ENCODE data around the gene EIF3I.

EIF3I gene

DNA sequence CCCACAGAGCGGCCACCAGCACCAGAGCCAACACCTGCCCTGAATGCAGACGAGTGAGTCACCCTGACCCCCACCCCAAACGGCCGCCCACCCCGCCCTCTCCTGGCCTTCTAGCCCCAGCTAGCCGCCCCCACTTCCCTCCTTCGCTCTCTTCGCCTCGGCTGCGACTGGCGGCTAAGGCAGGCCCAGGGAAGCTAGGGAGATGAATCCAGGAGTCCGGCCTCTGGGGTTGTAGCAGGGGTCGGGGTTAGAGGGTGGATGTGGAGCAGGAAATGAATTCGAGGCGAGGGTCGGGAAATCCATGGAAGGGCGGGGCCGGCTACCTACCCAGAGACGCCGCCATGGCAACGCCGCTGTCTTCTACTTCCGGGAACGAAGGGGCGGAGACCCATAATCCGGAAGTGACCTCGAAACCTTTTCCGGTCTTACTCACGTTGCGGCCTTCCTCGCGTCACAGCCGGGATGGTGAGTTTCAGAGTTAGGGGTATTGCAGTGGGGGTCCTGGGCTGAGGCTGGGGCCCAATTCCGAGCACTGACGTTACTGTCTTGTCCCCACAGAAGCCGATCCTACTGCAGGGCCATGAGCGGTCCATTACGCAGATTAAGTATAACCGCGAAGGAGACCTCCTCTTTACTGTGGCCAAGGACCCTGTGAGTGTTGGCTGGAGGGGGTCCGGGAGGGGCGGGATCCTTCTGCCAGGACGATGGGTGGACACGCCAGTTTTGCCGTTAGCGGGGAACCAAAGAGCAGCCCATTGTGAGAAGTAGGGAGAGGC is at the start of gene EIF3I, which contains the start of gene TMEM234:
EIF3I (plus strand) TSS at position 428 of the 776 bp plus-strand sequence; CDS start at position 463, 35 bp downstream.
TMEM234 (minus strand) TSS at position 374 of the 776 bp plus-strand sequence; CDS start at position 343, 31 bp downstream.
- peak; percentile 74 to 77 for DNase-seq (ENCODE audit: low read depth in 2 of 2)

- DNase-seq (ENCODE audit: low read depth in 2 of 2), result no peak
These were observed 49.5 kb upstream of the EIF3I start for GRCh38 chr1:32172621-32173245.

GRCh38 chr1:32178380-32179192 is 43.6 kb upstream of the EIF3I start:
- no peak for DNase-seq (ENCODE audit: low read depth in 2 of 2)

DNA sequence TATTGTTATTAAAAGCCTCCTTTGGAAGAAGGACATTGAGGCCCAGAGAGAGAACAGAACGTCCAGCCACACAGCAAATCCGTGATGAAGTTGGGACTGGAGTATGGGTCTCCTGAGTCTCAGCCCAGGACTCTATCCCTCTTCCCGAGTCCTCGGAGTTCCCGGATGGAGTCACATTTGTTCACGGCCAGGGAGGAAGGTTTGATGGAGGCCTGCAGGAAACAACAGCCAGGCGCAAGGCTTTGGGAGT is 43.1 kb upstream of the EIF3I start:
- DNase-seq (ENCODE audit: low read depth in 2 of 2), result no peak

DNA sequence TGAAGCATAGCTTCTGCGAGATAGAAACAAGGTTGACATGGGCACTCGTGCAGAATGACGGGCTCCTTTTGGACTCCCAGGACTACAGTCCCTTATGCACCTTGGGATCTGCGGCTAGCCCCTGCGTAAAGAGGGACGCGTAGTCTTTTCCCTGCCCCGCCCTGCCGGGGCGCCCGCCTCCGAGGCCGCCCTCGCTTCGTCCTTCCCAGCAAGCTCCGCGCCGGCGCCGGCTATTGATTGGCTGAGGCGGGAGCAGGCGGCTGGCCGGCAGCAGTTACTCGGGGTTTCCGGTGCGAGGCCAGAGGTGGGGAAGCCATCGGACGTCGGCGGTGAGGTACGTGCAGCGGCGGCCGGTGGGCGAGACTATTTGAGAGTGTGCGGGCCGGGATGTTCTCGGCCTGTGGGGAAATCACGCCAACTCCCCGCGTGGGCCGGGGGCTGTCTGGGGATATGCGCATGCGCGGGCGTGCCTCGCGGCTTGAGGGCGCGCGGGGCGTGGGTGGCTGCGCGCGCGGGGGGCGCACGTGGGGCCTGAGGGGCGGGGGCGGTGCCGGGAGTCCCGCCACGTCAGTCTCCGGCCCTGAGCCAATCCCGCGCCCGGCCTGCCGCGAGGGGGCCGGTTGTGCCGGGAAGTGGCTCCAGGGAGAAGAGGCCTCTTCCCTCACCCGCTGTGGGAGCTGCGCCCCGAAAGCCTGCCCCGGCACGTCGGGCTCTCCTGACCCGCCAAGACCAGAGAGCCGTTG is 42.6 kb upstream of the EIF3I start, which contains the start of gene TXLNA:
TXLNA (plus strand) TSS at position 233 of the 743 bp plus-strand sequence. CDS start 671 bp downstream, outside the sequence.
- peak; percentile 72 to 74 for DNase-seq (ENCODE audit: low read depth in 2 of 2)

GRCh38 chr1:32180186-32181060 is 41.8 kb upstream of the EIF3I start:
- no peak for DNase-seq (ENCODE audit: low read depth in 2 of 2)

DNA sequence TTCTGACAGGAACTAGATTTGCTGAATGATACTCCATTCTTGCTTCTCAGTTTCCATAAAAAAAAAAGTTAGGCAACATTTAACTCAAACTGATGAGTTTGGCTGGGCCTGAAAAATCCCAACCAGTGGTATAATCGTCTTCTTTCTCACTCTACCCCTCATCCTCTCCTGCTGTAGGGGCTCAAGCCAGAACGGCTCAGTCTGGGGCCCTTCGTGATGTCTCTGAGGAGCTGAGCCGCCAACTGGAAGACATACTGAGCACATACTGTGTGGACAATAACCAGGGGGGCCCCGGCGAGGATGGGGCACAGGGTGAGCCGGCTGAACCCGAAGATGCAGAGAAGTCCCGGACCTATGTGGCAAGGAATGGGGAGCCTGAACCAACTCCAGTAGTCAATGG is 41.1 kb upstream of the EIF3I start:
- no peak for DNase-seq (ENCODE audit: low read depth in 2 of 2)

GRCh38 chr1:32181563-32181962 is 40.6 kb upstream of the EIF3I start:
- DNase-seq (ENCODE audit: low read depth in 2 of 2), result no peak

- no peak for DNase-seq (ENCODE audit: low read depth in 2 of 2)
These were observed 40.1 kb upstream of the EIF3I start for GRCh38 chr1:32182060-32182459.

- DNase-seq (ENCODE audit: low read depth in 2 of 2), result no peak
These were observed 37.6 kb upstream of the EIF3I start for GRCh38 chr1:32184650-32185049.

GRCh38 chr1:32186077-32186476 is 36.1 kb upstream of the EIF3I start:
- DNase-seq (ENCODE audit: low read depth in 2 of 2), result no peak

DNA sequence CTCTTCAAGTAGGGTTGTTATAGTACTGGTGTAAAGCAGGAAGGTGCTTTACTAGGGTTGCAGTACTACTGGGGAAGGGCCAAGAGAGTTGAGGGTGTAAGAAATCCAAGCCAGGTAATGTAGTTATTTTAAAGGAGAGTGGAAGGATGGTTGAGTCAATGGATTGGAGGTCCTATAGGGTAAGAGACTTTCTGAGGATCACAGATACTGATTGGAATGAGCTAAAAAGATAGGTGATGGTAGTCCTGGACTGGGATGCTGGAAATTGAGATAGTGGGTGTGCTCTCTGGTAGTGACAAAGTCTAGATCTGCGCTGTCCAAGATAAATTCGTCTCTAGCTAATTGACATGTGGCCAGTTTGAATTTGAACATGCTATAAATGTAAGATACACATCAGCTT is 35.7 kb upstream of the EIF3I start:
- DNase-seq (ENCODE audit: low read depth in 2 of 2), result no peak

GRCh38 chr1:32187850-32188249 is 34.4 kb upstream of the EIF3I start:
- DNase-seq (ENCODE audit: low read depth in 2 of 2), result no peak

DNA sequence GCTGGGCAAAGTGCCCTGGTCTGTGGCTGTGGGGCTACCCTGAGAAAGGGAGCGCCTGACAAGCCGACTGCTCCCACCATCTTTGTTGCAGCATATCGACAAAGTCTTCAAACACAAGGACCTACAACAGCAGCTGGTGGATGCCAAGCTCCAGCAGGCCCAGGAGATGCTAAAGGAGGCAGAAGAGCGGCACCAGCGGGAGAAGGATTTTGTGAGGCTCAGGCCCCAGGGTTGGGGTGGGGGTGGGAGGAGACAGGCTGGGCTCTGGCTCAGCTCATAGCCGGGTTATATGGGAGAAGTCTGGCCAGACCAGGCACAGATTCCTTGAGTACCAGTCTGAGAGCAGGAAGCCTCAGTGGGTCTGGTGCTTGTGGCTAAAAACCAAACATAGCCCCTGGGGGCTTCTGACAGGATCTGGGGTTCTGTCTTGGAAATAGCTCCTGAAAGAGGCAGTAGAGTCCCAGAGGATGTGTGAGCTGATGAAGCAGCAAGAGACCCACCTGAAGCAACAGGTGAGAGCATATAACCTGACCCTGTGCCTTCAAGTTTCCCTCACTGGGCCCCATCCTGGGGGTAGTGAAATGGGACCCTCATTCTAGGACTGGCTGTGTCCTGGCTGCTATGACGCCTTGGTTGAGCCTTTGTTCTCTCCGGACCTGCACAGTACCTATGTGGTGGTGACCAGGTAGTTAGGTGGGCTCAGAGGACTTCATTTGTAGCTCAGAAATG is 29.8 kb upstream of the EIF3I start:
- no peak for DNase-seq (ENCODE audit: low read depth in 2 of 2)

- no peak for DNase-seq (ENCODE audit: low read depth in 2 of 2)
These were observed 27.2 kb upstream of the EIF3I start for GRCh38 chr1:32194984-32195383.

- DNase-seq (ENCODE audit: low read depth in 2 of 2), result no peak
These were observed 26.7 kb upstream of the EIF3I start for GRCh38 chr1:32195531-32195930.

- DNase-seq (ENCODE audit: low read depth in 2 of 2), result no peak
These were observed 26.0 kb upstream of the EIF3I start for GRCh38 chr1:32195972-32196823.

DNA sequence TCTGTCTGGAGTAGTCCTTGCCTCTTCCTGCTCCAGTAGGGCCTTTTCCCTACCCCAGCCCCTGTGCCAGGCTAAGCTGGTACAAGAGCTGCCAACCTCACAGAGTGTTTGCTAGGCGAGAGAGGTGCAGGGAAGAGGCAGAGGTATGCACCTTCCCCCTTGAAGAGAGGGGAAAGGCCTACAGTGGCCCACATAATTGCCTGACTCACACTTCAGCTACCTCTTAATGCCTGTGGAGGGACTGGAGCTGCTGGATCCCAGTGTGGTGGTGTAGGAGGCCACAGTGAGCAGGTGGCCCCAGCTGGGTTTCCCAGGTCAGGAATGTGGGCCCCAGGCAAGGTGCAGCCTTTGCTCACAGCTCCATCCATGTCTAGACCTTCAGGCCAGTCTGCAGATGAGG is 25.1 kb upstream of the EIF3I start:
- DNase-seq (ENCODE audit: low read depth in 2 of 2), result no peak

DNA sequence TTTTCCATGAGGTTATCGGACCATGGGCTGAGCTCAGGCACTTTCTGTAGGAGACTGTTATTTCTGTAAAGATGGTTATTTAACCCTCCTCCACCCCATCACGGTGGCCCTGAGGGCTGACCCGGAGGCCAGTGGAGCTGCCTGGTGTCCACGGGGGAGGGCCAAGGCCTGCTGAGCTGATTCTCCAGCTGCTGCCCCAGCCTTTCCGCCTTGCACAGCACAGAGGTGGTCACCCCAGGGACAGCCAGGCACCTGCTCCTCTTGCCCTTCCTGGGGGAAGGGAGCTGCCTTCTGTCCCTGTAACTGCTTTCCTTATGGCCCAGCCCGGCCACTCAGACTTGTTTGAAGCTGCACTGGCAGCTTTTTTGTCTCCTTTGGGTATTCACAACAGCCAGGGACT is 24.4 kb upstream of the EIF3I start:
- no peak for DNase-seq (ENCODE audit: low read depth in 2 of 2)

Data from stimulated activated CD4-positive, alpha-beta T cell treated with anti-CD3 and anti-CD28 coated beads, Interleukin-1b, Interleukin-23, amount 100 ng/mL, for 1 hour (primary cell).